NCI-H526 treated with DMSO at 0.1 percent for 48 hours (cell line): ENCODE measurements around the gene RELT.

Experiments used
- DNase-seq: peaks from one replicate; lab custom pipeline; 2025; lab: John Stamatoyannopoulos, UW

RELT gene

GRCh38 chr11:73376803-73377629 is 817 bp downstream of the RELT start:
- peak; percentile 10 for DNase-seq

GRCh38 chr11:73379189-73379880 is 3.1 kb downstream of the RELT start:
- DNase-seq: no peak

GRCh38 chr11:73380331-73380730 is 4.1 kb downstream of the RELT start:
- no peak for DNase-seq

- no peak for DNase-seq
These were observed 4.8 kb downstream of the RELT start for GRCh38 chr11:73380897-73381410.

- DNase-seq: no peak
These were observed 5.4 kb downstream of the RELT start for GRCh38 chr11:73381589-73381988.

GRCh38 chr11:73382183-73382582 is 6.0 kb downstream of the RELT start:
- no peak for DNase-seq

- no peak for DNase-seq
These were observed 6.5 kb downstream of the RELT start for GRCh38 chr11:73382747-73383146.

- DNase-seq: peak; percentile 92
These were observed 7.3 kb downstream of the RELT start for GRCh38 chr11:73383249-73384124.

GRCh38 chr11:73384125-73384441 is 7.9 kb downstream of the RELT start:
- no peak for DNase-seq

- no peak for DNase-seq
These were observed 8.3 kb downstream of the RELT start for GRCh38 chr11:73384531-73384871.

- no peak for DNase-seq
These were observed 8.9 kb downstream of the RELT start for GRCh38 chr11:73384872-73385689.

GRCh38 chr11:73386016-73386415 is 9.8 kb downstream of the RELT start:
- DNase-seq: no peak

GRCh38 chr11:73386546-73386945 is 10.3 kb downstream of the RELT start:
- DNase-seq: no peak

GRCh38 chr11:73387594-73388264 is 11.5 kb downstream of the RELT start:
- no peak for DNase-seq

- DNase-seq: no peak
These were observed 12.3 kb downstream of the RELT start for GRCh38 chr11:73388265-73389133.

- DNase-seq: no peak
These were observed 12.9 kb downstream of the RELT start for GRCh38 chr11:73389134-73389525.

- DNase-seq: no peak
These were observed 13.7 kb downstream of the RELT start for GRCh38 chr11:73389916-73390315.

GRCh38 chr11:73390601-73391565 is 14.7 kb downstream of the RELT start:
- no peak for DNase-seq

- DNase-seq: no peak
These were observed 15.5 kb downstream of the RELT start for GRCh38 chr11:73391665-73392064.
